HFFc6 (cell line): Measurements from ENCODE around the gene SLC17A4. TPM values are rescaled to one million over a fixed set of nuclear protein-coding genes. Genes with fewer than 3 reads are reported as not detected.

ENCODE experiments used
- DNase-seq: peaks from one replicate; pipeline ENCODE4 v3.0.0-alpha.2; 2018
- H3K27ac Mint-ChIP-seq: 2 replicates; pipeline ENCODE4 v1.8.0; 2020; ENCODE audit warnings: mild to moderate bottlenecking, mixed read lengths
- H3K27me3 Mint-ChIP-seq: 2 replicates; pipeline ENCODE4 v1.8.0; 2021; ENCODE audit warnings: mild to moderate bottlenecking, moderate library complexity, mixed read lengths; ENCODE audit not compliant: insufficient read depth
- H3K36me3 Mint-ChIP-seq: 2 replicates; pipeline ENCODE4 v1.8.0; 2021; ENCODE audit warnings: low read depth, mixed read lengths
- H3K4me1 Mint-ChIP-seq: 2 replicates; pipeline ENCODE4 v1.8.0; 2020; ENCODE audit warnings: low read depth, mixed read lengths
- H3K4me3 Mint-ChIP-seq: 2 replicates; pipeline ENCODE4 v1.8.0; 2020; ENCODE audit warnings: mild to moderate bottlenecking, moderate library complexity, mixed read lengths
- H3K9me3 Mint-ChIP-seq: 2 replicates; pipeline ENCODE4 v1.8.0; 2020; ENCODE audit warnings: mild to moderate bottlenecking, mixed read lengths
- CTCF ChIP-seq: fragments of 200-600 bp; sonication (generic); IDR thresholded peaks from 2 replicates; pipeline ENCODE4 v1.5.0; 2021; ENCODE audit warnings: antibody characterized with exemption, mild to moderate bottlenecking
- total RNA-seq, 6 experiments: library from RNA; stranded (reverse); fragmentation: NEBNext Ultra II Directional; extraction: Animal tissue kit (Norgen Biotek cat#: 25700); gene quantifications; 2 replicates in 1 of 6; 3 replicates in 5 of 6; pipeline ENCODE4 v1.2.3, GENCODE V29; 2021

SLC17A4 gene
- total RNA-seq, 6 experiments from 2014 or later, result not detected

GRCh38 chr6:25764611-25765010 lies 10.1 kb downstream of the SLC17A4 start:
- no peak for TF ChIP-seq CTCF
- no peaks in the 10 kb centered on the region for H3K9me3 Mint-ChIP-seq
- no peak overlapping the region for H3K4me3 Mint-ChIP-seq
- no peak overlapping the region for H3K27ac Mint-ChIP-seq
- no peak for DNase-seq
- no peaks in the 10 kb centered on the region; the same call in 1 of the 2 replicates for H3K27me3 Mint-ChIP-seq
- no peaks in the 10 kb centered on the region for H3K36me3 Mint-ChIP-seq
- H3K4me1 Mint-ChIP-seq, result no peaks in the 10 kb centered on the region

- H3K4me1 Mint-ChIP-seq, result no peaks in the 10 kb centered on the region
- H3K4me3 Mint-ChIP-seq, result no peak overlapping the region
- no peaks in the 10 kb centered on the region for H3K36me3 Mint-ChIP-seq
- no peak overlapping the region for H3K27ac Mint-ChIP-seq
- DNase-seq, result no peak
- H3K27me3 Mint-ChIP-seq, result no peaks in the 10 kb centered on the region; the same call in 1 of the 2 replicates
- H3K9me3 Mint-ChIP-seq, result no peaks in the 10 kb centered on the region; the same call in 1 of the 2 replicates
- no peak for TF ChIP-seq CTCF
These were observed 14.0 kb downstream of the SLC17A4 start for GRCh38 chr6:25768566-25768965.

- H3K4me3 Mint-ChIP-seq, result no peak overlapping the region
- DNase-seq, result peak; percentile 7
- H3K9me3 Mint-ChIP-seq, result no peaks in the 10 kb centered on the region; the same call in 1 of the 2 replicates
- H3K27ac Mint-ChIP-seq, result no peak overlapping the region
- no peak for TF ChIP-seq CTCF
- H3K36me3 Mint-ChIP-seq, result no peaks in the 10 kb centered on the region
- no peaks in the 10 kb centered on the region for H3K4me1 Mint-ChIP-seq
- no peaks in the 10 kb centered on the region; the same call in 1 of the 2 replicates for H3K27me3 Mint-ChIP-seq
These were observed 15.4 kb downstream of the SLC17A4 start for GRCh38 chr6:25769983-25770382.

- Mint-ChIP-seq H3K36me3 (no peaks in the 10 kb centered on the region), H3K9me3 (no peaks in the 10 kb centered on the region; the same call in 1 of the 2 replicates), H3K4me1 (no peaks in the 10 kb centered on the region), H3K27ac (no peak overlapping the region), H3K4me3 (no peak overlapping the region), H3K27me3 (no peaks in the 10 kb centered on the region; the same call in 1 of the 2 replicates)
- TF ChIP-seq CTCF, result no peak
- DNase-seq, result no peak
These were observed 19.7 kb downstream of the SLC17A4 start for GRCh38 chr6:25774120-25774715.

- no peaks in the 10 kb centered on the region; the same call in 1 of the 2 replicates for H3K9me3 Mint-ChIP-seq
- H3K4me1 Mint-ChIP-seq, result no peaks in the 10 kb centered on the region
- peak; percentile 10 for DNase-seq
- no peak overlapping the region for H3K4me3 Mint-ChIP-seq
- TF ChIP-seq CTCF, result no peak
- no peaks in the 10 kb centered on the region for H3K36me3 Mint-ChIP-seq
- no peaks in the 10 kb centered on the region for H3K27me3 Mint-ChIP-seq
- H3K27ac Mint-ChIP-seq, result no peak overlapping the region
These were observed 22.5 kb downstream of the SLC17A4 start for GRCh38 chr6:25777031-25777430.
